AG04449 (cell line): ENCODE data around the gene MOXD1.

Source experiments
- CTCF ChIA-PET: fragments of 350-600 bp; formaldehyde crosslinking; extraction: SDS; loops from one replicate; lab custom pipeline; 2021; ENCODE audit warnings: antibody characterized with exemption; lab: Yijun Ruan, JAX
- POLR2A ChIA-PET: fragments of 400-600, 350-600 bp; formaldehyde crosslinking; extraction: SDS; loops from one replicate; lab custom pipeline; 2020; ENCODE audit warnings: antibody characterized with exemption, inconsistent platforms; lab: Yijun Ruan, JAX
- DNase-seq: peaks from one replicate; pipeline ENCODE4 v3.0.0-alpha.2; 2010; ENCODE audit warnings: low read depth, low spot score
- H3K4me3 ChIP-seq: 2 replicates; pipeline ENCODE4 v1.5.1; 2011; ENCODE audit warnings: low read depth, mild to moderate bottlenecking, control low read depth, low read length
- CTCF ChIP-seq: IDR thresholded peaks from one replicate; pipeline ENCODE4 v1.5.1; 2011; ENCODE audit warnings: mild to moderate bottlenecking, moderate library complexity, low read length, control low read depth, inconsistent platforms; ENCODE audit not compliant: insufficient read depth; ENCODE audit errors: missing control alignments

MOXD1 gene

GRCh38 chr6:132413499-132413802 is 12.2 kb upstream of the MOXD1 start:
- CTCF ChIA-PET, result interaction anchor here (1.1 to 1.7 kb wide), 4 partner anchors 8 to 134 kb away, joined by 3 to 4 read pairs (median 4); no protein-coding TSS in a partner anchor
- no peak for TF ChIP-seq CTCF
- DNase-seq, result no peak
- H3K4me3 ChIP-seq, result no peak overlapping the region
- POLR2A ChIA-PET, result no interaction called here

GRCh38 chr6:132412656-132413498 is 11.6 kb upstream of the MOXD1 start:
- no peak overlapping the region for H3K4me3 ChIP-seq
- TF ChIP-seq CTCF, result no peak
- POLR2A ChIA-PET, result interaction anchor here (0.6 kb wide), 1 partner anchor 118 kb away, joined by 3 read pairs; no protein-coding TSS in a partner anchor
- CTCF ChIA-PET, result interaction anchor here (1.1 to 1.7 kb wide), 4 partner anchors 8 to 133 kb away, joined by 3 to 4 read pairs (median 4); no protein-coding TSS in a partner anchor
- DNase-seq, result no peak

- DNase-seq, result no peak
- H3K4me3 ChIP-seq, result no peak overlapping the region
- no peak for TF ChIP-seq CTCF
- POLR2A ChIA-PET, result no interaction called here
- CTCF ChIA-PET, result no interaction called here
Measured at GRCh38 chr6:132411296-132411695, 10.0 kb upstream of the MOXD1 start.

- POLR2A ChIA-PET, result no interaction called here
- DNase-seq, result no peak
- TF ChIP-seq CTCF, result no peak
- CTCF ChIA-PET, result no interaction called here
- H3K4me3 ChIP-seq, result no peak overlapping the region
Measured at GRCh38 chr6:132410830-132411229, 9.6 kb upstream of the MOXD1 start.

GRCh38 chr6:132405143-132405915 is 4.1 kb upstream of the MOXD1 start:
- H3K4me3 ChIP-seq, result no peak overlapping the region
- TF ChIP-seq CTCF, result no peak
- CTCF ChIA-PET, result interaction anchor here (1.0 to 2.7 kb wide), 3 partner anchors 8 to 126 kb away, joined by 3 to 11 read pairs (median 3); no protein-coding TSS in a partner anchor
- POLR2A ChIA-PET, result no interaction called here
- DNase-seq, result no peak

GRCh38 chr6:132404736-132405135 is 3.5 kb upstream of the MOXD1 start:
- CTCF ChIA-PET, result interaction anchor here (1.0 to 2.7 kb wide), 3 partner anchors 9 to 125 kb away, joined by 3 to 11 read pairs (median 3); no protein-coding TSS in a partner anchor
- TF ChIP-seq CTCF, result no peak
- POLR2A ChIA-PET, result no interaction called here
- DNase-seq, result no peak
- H3K4me3 ChIP-seq, result no peak overlapping the region
